Mucosa of descending colon (tissue), 3 donors: ENCODE measurements around the gene TNFRSF14. TPM values are rescaled to one million over a fixed set of nuclear protein-coding genes. Genes with fewer than 3 reads are reported as not detected.
A peak's percentile ranks its signal among the peaks of the same experiment; 100 is the strongest.

Source experiments
- ATAC-seq: fragments of 200-7000 bp; cut with Tn5 transposase; one replicate; pipeline ENCODE4 v1.9.1; 2020; ENCODE audit warnings: mild to moderate bottlenecking, moderate library complexity
- DNase-seq, 3 donors: peaks; one replicate each; pipeline ENCODE4 v3.0.0-alpha.2; 2020
- H3K36me3 ChIP-seq: fragments of 200-600 bp; one replicate; pipeline ENCODE4 v1.8.0; 2021; ENCODE audit warnings: low read depth, mild to moderate bottlenecking
- H3K4me1 ChIP-seq: fragments of 200-600 bp; one replicate; pipeline ENCODE4 v1.8.0; 2021; ENCODE audit warnings: low read depth, mild to moderate bottlenecking
- H3K4me3 ChIP-seq: fragments of 200-600 bp; one replicate; pipeline ENCODE4 v1.8.0; 2021; ENCODE audit warnings: mild to moderate bottlenecking
- H3K9me3 ChIP-seq: fragments of 200-600 bp; one replicate; pipeline ENCODE4 v1.8.0; 2021; ENCODE audit warnings: mild to moderate bottlenecking
- intact Hi-C, 2 donors: fragments of 100-400 bp; cut with DNase I in 1 of 2; cut with micrococcal nuclease in 1 of 2; formaldehyde crosslinking; loops; one replicate each; pipeline versions ENCODE4 v1.11.0 to v1.11.1; 2022; cut with DNase I, micrococcal nuclease
- total RNA-seq, 3 donors: library from RNA; stranded (reverse); fragmentation: NEBNext Ultra II Directional in 2 of 3; extraction: Animal tissue kit (Norgen Biotek cat#: 25700) in 2 of 3; gene quantifications; one replicate each; pipeline versions ENCODE4 v1.2.1 to v1.2.4, GENCODE V29; 2021 to 2023
- TF ChIP-seq, protein P1 (sequence below): fragments of 200-600 bp; IDR thresholded peaks from one replicate; pipeline ENCODE4 v1.8.0; 2022; ENCODE audit warnings: antibody characterized with exemption, mild to moderate bottlenecking
- donor health status: DM: no; HTN: no; CAD: no; lungs with moderate emphysema.
- donor health status: DM: no; HTN: no; CAD: no.
- donor health status: DM: no; HTN: yes; CAD: no.

TNFRSF14 gene
- total RNA-seq, 3 donors from 2014 or later = 143 to 206 (median 146) TPM

GRCh38 chr1:2523891-2524609 is 32.1 kb upstream of the TNFRSF14 start:
- Histone ChIP-seq H3K36me3 (peaks cover 6% of the 10 kb centered on the region), H3K9me3 (no peaks in the 10 kb centered on the region), H3K4me3 (no peak overlapping the region), H3K4me1 (peaks cover 40% of the 10 kb centered on the region)
- TF ChIP-seq, protein P1, sequence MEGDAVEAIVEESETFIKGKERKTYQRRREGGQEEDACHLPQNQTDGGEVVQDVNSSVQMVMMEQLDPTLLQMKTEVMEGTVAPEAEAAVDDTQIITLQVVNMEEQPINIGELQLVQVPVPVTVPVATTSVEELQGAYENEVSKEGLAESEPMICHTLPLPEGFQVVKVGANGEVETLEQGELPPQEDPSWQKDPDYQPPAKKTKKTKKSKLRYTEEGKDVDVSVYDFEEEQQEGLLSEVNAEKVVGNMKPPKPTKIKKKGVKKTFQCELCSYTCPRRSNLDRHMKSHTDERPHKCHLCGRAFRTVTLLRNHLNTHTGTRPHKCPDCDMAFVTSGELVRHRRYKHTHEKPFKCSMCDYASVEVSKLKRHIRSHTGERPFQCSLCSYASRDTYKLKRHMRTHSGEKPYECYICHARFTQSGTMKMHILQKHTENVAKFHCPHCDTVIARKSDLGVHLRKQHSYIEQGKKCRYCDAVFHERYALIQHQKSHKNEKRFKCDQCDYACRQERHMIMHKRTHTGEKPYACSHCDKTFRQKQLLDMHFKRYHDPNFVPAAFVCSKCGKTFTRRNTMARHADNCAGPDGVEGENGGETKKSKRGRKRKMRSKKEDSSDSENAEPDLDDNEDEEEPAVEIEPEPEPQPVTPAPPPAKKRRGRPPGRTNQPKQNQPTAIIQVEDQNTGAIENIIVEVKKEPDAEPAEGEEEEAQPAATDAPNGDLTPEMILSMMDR = no peak
- ATAC-seq = no peak
- intact Hi-C loops = no loop called here
- DNase-seq = peak in 1 of 3 donors; percentile 32

- H3K4me1 ChIP-seq = peaks cover 49% of the 10 kb centered on the region
- intact Hi-C loops = no loop called here
- H3K9me3 ChIP-seq = no peaks in the 10 kb centered on the region
- TF ChIP-seq, protein P1 = no peak
- DNase-seq = peak in 1 of 3 donors; percentile 28
- H3K4me3 ChIP-seq = peak overlapping the region; percentile 54
- no peak for ATAC-seq
- no peaks in the 10 kb centered on the region for H3K36me3 ChIP-seq
Measured at GRCh38 chr1:2525572-2525919, 30.6 kb upstream of the TNFRSF14 start.

- intact Hi-C loops = no loop called here
- Histone ChIP-seq H3K36me3 (no peaks in the 10 kb centered on the region), H3K4me1 (peaks cover 55% of the 10 kb centered on the region), H3K9me3 (no peaks in the 10 kb centered on the region), H3K4me3 (peak within 1 kb of the TSS; percentile 54)
- DNase-seq = peak; percentile 92 to 95 (median 92)
- ATAC-seq = peak; percentile 89
- TF ChIP-seq, protein P1 = peak; percentile 15
Measured at GRCh38 chr1:2525920-2526823, 30.0 kb upstream of the TNFRSF14 start, which contains the start of gene PANK4. TSS of gene PANK4 (minus strand) at chr1:2526596. CDS start at chr1:2526587, 9 bp downstream.

- TF ChIP-seq, protein P1 = no peak
- H3K36me3 ChIP-seq = no peaks in the 10 kb centered on the region
- peak; percentile 2 for ATAC-seq
- H3K9me3 ChIP-seq = no peaks in the 10 kb centered on the region
- intact Hi-C loops = no loop called here
- peaks cover 58% of the 10 kb centered on the region for H3K4me1 ChIP-seq
- H3K4me3 ChIP-seq = no peak overlapping the region
- DNase-seq = peak in 2 of 3 donors; percentile 51 to 52
Measured at GRCh38 chr1:2526824-2527555, 29.2 kb upstream of the TNFRSF14 start.

DNA sequence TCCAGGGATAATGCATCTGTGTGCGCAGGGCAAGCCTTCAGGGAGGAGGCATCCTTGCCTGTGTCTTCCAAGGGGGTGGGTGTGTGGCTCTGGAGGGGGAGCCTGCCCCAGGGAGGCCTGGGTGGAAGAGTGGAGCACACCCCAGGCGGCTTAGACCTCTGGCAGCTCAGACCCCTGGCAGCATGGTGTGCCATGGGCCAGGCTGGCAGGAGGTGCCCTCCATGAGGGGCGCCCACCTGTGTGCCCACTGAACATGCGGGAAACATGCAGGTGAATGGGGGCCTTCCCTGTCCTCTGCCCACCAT is 28.7 kb upstream of the TNFRSF14 start:
- Histone ChIP-seq H3K9me3 (no peaks in the 10 kb centered on the region), H3K36me3 (no peaks in the 10 kb centered on the region), H3K4me3 (no peak overlapping the region), H3K4me1 (peaks cover 58% of the 10 kb centered on the region)
- TF ChIP-seq, protein P1 = no peak
- intact Hi-C loops = no loop called here
- peak in 1 of 3 donors; percentile 48 for DNase-seq
- ATAC-seq = no peak
